HK-2 (cell line): ENCODE data around the gene SRP9.
"Not testable (repeated sequence)": the region's sequence is repeated elsewhere in the genome, so short reads cannot be mapped to it uniquely, and the experiment has no call there.

ENCODE experiments used
- DNase-seq: peaks from one replicate; pipeline ENCODE4 v3.0.0-alpha.2; 2018; ENCODE audit not compliant: unreplicated experiment

Gene SRP9

DNA sequence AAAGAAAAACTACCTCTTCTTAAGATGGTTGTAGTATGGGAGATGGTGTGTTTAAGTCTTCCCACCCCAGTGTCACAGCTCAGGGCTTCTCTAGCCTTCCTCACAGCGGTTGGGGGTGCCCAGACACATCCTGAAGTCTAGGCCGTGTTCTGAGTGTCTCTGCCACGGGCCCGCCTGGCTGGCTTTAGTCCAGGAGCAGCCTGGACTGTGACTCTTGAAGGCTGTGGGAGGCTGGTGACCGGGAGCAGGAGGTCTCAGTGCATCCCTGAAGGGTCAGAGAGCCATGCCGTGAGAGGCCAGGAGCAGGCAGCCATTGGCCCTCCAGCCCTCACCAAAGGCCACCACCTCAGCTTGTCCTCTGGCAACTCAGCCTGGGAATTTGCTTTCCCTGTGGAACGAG is 36.8 kb downstream of the SRP9 start:
- no peak for DNase-seq

DNA sequence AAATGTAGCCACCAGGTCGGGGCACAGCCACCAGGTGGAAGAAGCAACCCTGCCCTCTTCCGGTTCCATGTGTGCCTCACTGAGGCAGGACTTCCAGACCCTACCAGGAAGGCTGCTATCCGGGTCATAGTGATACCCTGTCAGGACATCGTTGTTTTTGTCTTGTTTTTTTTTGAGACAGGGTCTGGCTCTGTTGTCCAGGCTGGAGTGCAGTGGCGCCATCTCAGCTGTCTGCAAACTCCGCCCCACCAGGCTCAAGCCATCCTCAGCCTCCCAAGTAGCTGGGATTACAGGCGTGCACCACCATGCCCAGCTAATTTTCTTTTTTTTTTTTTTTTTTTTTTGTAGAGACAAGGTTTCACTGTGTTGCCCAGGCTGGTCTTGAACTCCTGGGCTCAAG is 37.5 kb downstream of the SRP9 start:
- DNase-seq = not testable (repeated sequence)

DNA sequence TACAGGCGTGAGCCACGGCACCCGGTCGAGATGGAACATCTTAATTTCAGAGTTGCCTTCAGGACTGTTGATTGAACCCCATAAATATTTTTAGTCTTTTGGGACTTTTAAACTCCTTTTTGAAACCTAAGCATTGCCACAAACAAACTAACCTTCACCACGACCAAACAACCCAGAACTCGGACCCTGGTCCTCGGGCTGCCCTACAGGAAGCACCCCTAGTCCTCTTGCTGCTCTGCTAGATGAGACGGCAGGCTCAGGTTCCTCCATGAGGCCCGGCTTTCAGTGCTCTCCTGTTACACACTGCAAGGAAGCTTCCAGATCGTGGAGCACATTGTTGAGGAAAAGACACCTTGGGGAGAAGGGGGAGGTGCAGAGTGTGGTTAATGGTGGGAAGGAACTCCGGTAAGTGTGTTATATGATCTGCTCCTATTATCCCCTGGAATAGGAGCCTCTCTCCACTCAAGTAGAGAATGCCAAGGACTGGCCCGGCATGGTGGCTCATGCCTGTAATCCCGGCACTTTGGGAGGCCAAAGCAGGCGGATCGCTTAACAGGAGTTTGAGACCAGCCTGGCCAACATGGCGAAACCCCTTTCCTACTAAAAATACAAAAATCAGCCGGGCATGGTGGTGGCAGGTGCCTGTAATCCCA is 38.0 kb downstream of the SRP9 start:
- no peak for DNase-seq

DNA sequence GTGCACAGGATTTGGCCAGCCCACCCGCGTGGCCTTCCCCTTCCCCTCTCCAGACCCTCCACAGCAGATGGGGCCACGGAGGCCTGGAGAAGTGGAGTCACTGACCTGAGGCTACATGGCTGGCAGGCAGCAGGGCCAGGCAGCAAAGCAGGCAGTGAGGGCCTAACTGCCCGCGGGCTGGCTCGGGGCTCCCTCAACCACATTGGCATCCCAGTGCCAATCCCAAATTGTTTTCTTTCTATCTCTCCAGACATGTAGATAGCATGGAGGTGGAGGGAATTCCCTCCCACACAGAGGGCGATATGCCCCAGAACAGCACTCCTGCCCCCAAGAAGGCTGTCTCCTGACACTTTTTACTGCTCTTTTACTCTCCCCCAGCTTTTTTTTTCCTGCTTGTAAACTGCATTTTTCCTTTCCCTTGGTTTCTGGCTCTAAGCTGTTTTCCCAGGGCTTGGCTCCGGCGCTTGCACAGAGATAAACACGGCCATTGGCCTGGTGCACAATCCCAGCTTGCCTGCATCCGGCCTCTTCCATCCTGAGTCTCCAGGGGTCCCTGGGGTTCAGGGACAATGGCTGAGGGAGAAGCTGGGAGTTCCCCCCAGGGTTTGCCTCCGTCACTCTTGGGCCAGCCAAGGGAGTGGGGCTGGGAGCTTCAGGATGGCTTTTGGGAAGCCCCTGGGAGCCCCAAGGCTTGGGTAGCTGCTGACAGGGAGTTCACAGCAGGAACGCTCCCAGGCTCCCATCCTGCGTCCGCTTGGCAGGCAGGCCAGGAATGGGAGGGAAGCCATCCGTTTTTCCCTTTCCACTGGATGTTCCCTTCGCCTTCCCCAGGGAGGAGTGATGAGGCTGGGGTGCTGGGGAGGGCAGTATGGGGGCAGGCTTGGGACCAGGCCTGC is 39.3 kb downstream of the SRP9 start:
- DNase-seq = no peak

DNA sequence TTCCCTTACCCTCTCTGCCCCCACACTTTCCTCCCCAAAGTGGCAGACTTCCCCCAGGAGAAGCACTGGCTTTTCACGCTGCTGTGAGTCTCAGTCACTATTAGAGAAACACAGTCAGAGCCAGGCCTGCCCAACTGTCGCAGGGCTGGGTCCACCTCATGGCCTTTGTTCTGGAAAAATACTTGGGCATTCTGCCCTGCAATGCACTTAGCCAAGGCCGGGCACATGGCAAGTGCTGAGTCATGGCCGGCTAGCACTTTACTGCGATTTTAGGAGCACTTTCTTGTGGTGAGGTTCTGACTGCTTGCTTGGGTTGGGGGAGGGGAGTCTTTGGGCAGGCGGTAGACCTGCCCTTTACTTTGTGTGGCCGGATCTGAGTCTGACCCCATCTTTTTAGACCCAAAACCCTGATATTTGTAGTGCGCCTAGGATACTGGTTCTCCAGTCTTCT is 40.0 kb downstream of the SRP9 start:
- peak; percentile 86 for DNase-seq

DNA sequence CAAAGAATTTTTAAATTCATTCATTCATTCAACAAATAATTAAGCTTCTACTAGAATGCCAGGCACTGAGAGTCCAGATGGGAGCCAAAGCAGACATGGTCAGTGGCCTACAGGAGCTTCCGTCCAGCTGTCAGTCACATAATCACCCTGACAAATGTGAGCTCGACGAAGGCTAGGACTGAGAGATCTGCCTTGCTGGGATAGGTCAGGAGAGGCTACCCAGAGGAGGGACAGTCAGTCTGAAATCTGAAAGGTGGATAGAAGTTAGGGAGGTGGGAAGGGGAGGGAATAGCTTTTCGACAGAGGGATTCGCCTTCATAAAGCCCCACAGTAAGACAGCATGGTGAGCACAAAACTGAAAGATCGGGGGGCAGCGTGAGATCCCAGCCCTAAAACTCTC is 40.6 kb downstream of the SRP9 start:
- DNase-seq = no peak

DNA sequence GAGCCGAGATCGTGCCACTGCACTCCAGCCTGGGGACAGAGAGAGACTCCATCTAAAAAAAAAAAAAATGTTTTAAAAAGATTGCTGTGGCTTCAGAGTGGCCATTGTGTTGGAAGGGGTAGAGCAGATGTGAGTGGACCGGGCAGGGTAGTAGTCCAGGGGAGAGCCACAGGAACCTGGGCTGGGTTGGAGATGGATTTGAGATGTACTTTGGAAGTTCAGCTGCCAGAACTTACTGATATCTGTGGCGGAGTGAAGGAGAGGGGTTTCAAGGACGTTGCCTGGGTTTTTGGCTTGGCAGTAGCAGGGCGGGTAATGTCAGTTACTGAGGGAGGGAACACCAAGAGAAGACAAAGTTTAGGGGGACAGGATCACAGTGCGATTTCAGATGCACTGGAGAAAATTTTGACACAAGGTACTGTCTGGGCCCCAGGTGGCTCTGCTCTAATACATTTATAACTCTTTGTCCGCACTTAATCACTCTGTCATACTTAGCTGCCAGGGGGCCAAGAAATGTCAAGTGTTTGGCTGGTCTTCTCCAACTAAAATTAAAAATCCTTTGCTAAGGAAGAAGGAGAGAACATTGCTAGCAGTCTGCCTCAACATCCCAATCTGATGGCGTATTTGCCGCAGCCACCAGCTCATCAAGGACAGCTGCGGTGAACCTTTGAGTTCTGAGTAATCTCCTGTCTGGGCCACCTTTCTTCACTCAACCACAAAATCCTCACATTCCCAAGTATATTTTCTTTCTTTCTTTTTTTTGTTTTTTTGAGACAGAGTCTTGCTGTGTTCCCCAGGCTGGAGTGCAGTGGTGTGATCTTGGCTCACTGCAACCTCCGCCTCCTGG is 41.9 kb downstream of the SRP9 start:
- no peak for DNase-seq

DNA sequence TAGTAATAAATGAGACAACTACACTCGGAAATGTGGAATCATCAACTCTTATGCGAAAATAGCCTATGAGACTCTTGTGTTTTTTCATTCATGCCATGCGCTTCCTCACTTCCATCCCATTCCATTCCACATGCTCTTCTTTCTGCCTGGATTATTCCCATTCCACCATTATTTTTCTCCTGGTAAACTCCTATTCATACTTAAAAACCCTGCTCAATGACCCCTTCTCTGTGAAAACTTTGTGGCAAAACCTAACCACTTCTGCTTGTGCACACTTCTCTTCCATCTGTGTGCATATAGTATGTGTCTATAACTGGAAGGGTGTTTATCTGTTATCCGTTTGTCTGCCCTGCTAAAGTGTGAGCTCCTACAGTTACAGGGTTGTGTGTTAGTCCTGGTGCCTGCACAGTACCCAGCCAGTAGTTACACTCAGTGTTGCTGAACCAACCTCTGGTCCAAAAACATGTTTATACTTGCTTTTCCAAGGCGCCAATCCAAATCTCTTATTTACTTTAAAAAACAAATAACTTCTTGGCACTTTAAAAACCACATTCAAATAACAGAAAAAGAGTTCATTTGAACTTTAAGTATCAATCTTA is 43.0 kb downstream of the SRP9 start:
- DNase-seq = no peak

DNA sequence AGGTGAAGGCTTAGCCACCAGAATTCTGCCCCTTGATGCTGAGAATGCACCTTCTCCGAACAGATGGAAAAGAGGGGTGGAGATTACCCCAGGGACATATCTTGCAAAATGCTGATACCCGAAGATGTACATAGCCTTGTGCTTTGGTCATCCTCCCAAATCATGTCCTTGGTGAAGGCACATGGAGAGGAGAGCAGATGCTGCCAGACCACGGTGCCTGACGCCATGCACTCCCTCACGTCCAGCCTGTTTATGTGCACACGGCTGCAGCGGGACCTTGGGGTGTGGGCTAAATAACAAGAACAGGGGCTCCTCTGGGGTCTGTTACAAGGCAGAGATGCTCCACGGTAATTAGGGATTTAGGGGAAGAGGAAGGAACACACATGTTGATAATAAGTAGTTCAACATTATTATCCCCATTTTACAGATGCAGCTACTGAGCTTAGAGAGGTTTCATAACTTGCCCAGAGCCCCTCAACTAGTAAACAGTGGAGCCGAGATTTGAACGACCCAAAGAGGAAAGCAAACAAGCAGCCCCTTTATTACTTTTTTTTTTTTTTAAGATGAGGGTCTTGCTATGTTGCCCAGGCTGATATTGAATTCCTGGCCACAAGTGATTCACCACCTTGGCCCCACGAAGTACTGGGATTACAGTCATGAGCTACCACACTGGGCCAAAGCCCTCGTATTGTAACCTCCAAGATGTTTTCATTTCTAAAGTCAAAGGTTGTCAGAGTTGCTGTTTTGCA is 45.2 kb downstream of the SRP9 start:
- no peak for DNase-seq

DNA sequence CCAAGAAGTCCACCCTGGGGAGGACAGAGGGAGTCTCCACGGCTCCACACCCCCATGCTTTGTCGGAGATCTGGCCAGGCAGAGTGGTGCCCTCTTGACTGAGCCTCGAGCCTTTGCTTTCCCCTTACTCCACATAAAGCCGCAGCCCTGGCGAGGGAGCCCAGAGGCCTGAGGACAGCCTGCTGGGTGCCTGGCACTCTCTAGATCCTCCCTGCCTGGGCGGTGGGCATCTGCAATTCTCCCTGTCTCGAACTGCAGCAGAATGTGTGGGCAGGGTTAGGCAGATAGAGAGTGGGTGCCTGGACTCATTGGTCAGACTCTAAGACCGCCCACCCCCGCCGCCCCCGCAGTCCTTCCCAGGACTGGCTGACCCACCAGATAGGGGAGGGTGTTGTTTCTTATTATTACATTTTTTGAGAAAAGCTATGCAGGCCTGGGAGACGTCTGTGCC is 46.2 kb downstream of the SRP9 start:
- DNase-seq = no peak

DNA sequence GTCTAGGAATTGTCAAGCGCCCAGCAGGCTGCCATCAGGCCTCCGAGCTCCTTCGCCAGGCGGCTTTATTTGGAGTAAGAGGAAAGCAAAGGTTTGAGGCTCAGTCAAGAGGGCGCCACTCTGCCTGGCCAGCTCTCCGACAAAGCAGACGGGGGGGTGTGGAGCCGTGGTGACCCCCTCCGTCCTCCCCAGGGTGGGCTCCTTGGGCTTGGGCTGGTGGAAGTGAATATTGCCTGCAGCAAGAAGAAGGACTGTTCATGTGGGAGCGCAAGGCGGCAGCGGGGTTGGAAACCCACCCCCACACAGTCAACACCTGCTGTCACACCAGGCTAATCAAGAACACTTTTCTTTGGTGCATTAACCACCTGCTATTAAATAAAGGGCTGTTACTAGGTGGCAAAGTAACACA is 46.9 kb downstream of the SRP9 start:
- no peak for DNase-seq

DNA sequence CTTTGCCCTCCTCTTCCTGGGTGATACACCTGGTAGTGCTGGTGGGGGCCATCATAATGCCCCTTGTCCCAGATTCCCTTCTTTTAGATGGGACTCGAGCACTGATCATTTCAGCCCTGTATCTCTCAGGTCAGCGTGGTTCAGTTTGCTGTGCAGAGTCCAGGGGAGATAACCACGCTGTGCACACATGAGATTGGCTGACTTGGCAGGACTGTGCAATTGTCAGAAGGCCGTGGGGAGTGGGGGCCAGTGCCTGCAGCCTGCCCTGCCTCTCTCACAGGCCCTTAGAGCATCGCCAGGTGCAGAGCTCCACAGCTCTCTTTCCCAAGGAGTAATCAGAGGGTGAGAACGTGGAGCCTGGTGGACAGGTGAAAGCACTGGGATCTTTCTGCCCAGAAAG is 47.5 kb downstream of the SRP9 start:
- no peak for DNase-seq

DNA sequence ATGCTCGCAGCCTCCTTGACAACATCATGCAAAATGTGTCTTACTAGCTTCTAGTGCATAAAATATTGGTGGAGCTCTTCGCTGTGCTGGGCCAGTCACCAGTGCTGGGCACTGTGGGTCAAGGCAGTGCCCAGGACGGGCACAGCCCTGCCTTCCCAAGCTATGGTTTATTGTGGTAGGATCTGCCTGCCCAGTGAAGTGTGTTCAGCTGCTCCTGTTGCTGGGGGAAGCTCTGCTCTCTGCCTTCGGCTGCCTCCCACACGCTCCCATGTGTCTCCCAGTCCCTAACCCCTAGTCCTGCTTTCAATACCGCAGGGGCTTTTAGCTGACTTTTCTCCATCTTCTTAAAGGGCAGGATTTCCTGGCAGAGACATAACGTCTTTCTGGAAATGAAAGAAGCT is 48.0 kb downstream of the SRP9 start:
- no peak for DNase-seq

DNA sequence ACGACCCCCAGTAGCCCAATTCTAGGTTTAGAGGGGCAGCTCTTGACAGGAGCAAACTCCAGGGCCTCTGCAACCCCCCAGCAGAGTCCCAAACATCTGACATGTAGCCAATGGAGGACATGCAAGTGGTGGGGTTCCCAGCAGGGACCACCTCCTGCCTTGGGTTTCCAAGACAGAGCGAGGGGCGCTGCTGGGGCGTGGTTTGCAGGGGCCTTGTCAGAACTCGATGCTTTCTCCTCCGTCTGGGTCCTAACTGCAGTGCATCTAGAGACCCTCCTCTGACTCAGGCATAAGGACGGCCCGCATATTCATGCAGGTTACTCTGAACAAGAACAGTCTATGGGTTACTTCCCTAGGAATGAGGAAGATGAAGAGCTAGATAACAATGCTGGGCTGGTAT is 49.5 kb downstream of the SRP9 start:
- DNase-seq = no peak

DNA sequence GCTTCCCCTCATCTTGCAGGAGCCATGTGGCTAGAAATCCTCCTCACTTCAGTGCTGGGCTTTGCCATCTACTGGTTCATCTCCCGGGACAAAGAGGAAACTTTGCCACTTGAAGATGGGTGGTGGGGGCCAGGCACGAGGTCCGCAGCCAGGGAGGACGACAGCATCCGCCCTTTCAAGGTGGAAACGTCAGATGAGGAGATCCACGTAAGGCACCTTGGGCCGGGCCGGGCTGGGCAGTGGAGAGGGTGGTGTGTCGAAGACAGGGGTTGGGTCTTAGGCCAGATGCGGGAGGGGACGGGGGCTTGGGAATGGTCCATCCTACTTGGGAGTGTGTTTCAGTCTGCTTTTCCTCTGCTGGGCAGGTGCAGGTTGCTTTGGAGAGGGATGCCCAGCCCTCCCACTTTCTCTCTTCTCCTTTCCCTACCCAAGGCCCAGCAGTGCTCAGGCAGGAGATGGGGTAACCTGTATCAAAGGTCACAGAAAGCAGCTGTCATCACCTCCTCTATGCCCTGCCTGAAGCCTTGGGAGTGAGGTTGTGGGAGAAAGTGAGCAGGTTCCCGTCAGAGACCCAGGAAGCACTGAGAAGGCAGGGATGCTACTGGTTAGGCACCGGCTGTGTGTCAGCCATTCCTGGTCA is 51.2 kb downstream of the SRP9 start:
- DNase-seq = no peak

DNA sequence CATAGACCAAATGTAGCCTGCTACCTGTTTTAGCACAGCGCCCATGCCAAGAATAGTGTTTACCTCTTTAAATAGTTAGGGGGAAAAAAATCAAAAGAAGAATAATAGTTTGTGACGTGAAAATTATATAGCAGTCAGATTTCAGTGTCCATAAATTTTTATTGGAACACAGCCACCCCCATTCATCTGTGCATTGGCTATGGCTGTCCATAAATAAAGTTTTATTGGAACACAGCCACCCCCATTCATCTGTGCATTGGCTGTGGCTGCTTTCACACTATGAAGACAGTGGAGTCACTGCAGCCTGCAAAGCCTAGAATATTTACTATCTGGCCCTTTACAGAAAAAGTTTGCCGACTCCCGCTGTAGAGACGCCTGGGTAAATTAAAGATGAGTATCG is 53.2 kb downstream of the SRP9 start:
- no peak for DNase-seq

DNA sequence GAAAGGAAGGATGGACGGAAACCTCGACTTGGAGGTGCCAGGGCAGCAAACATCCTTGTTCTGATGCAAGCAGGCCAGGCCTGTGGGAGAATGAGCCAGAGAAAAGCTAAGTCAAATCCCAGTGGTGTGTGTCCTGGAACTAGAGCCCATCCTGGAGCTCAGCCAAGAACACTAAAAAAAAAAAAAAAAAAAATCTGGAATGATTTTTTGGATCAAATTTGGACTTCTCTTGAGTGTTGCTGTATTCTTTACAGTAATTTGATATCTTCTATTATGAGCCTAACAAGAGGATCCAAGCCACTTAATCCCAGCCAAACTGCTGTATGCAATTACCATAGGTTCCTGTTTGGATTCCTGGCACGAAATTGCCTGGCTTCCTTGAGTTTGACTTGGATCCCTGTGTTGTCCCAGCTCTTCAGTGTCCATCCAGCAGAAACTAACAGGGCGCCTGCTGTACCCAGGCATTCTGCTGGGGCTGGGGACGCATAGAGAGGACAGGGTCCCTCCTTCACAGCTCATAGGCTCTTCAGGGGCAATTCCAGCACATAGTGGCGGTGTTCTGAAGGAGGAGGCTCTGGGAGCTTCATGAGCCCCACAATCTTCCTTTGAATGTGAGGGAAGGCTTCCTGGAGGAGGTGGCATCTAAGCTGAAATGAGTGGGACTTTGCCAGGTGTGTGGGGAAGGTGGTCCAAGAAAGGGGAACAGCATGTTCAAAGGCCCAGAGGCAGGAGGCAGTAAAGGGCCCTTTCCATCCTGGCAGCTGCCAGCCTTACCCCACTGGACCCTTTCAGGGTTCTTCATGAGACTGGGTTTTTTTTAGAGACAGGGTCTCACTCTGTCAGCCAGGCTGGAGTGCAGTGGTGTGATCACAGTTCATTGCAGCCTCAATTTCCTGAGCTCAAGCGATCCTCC is 57.0 kb downstream of the SRP9 start:
- no peak for DNase-seq

DNA sequence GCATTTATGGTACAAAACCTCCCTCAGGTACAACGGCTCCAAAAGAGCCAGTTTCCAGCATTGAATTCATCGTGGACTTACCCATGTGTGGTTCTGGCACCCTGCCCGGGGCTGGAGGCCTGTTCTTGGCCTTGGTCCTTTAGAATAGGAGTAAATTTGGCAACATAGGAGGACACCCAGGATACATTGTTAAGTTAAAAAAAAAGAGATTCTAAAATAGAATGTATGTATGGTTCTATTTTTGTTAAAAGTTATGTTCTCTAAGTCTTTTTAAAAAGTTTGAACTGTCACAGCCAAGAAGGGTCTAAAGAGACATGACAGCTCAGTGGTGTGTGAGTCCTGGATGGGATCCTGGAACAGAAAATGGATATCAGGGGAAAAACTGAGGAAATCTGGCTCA is 58.2 kb downstream of the SRP9 start:
- no peak for DNase-seq

DNA sequence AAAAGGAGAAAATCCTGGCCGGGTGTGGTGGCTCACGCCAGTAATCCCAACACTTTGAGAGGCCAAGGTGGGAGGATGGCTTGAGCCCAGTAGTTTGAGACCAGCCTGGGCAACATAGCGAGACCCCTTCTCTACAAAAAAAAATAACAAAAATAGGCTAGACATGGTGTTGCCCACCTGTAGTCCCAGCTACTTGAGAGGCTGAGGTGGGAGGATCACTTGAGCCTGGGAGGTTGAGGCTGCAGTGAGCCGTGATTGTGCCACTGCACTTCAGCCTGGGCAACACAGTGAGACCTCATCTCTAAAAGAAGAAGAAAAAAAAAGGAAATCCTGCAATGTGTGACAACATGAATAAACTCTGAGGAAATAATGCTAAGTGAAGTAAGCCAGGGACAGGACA is 58.7 kb downstream of the SRP9 start:
- DNase-seq = not testable (repeated sequence)

DNA sequence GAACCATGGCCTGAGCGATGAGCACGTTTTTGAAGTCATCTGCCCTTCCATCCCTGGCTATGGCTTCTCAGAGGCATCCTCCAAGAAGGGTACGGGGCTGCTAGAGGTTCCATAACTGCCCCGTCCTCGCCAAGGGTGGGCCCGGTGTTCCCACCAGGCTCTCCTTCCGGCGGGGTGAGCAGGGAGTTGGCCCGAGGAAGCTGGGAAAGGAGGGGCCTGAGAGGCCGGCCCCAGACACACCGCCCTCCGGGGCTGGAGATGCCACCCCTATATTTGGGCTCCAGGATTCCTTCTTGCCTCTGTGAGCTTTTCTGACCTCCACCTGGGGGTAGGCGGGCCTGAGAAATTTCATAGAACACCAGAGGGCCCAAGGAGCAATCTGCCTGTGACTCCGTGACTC is 61.2 kb downstream of the SRP9 start:
- no peak for DNase-seq
